ENCODE measurements around the gene DCTN4. TPM values are rescaled to one million over a fixed set of nuclear protein-coding genes. Genes with fewer than 3 reads are reported as not detected.

The DCTN4 gene
- total and polyA plus RNA-seq, 2 of the 8 experiments (the other 6 are each of a cell fraction or from before 2014, with no cell fraction given) = 20.5 to 42.7 TPM

- 10% methylated on average over 15 of the region's 15 CpGs; no CpG with 5 or more reads in 1 of the 2 experiments for WGBS, 2 experiments (ENCODE audit: extremely low coverage in 1 of 2, insufficient coverage in 1 of 2, insufficient read length in 1 of 2, insufficient replicate concordance in 2 of 2, low coverage in 1 of 2, low lambda C conversion rate in 2 of 2, missing lambda C conversion rate in 1 of 2)
- no peaks in the 10 kb centered on the region for H3K27me3 ChIP-seq (replicated peaks in 1 of 4; ENCODE audit: control insufficient read depth in 3 of 4, extremely low read depth in 1 of 4, insufficient read depth in 3 of 4, low read length in 3 of 4)
- H2BK120ac ChIP-seq (replicated peaks; ENCODE audit: low read depth, low read length) = no peak overlapping the region
- no peak overlapping the region; the same call in 1 of the 2 replicates for H2BK12ac ChIP-seq (ENCODE audit: low read depth, low read length)
- no peak overlapping the region for H4K5ac ChIP-seq (ENCODE audit: insufficient read length, low read depth, low read length)
- H4K91ac ChIP-seq (replicated peaks; ENCODE audit: insufficient read length, low read length) = no peak overlapping the region
- peak overlapping the region; percentile 75 to 87 for H3K4me2 ChIP-seq (ENCODE audit: insufficient read depth in 1 of 2, low read depth in 2 of 2, low read length in 2 of 2)
- peak overlapping the region; percentile 100 for H2AFZ ChIP-seq (ENCODE audit: low read length)
- H2BK5ac ChIP-seq (ENCODE audit: low read depth, low read length) = 0 out of 2 replicates have a peak overlapping the region, but pooled peaks have one; percentile 0
- H3K27ac ChIP-seq (ENCODE audit: low read depth, low read length) = 0 out of 2 replicates have a peak overlapping the region, but pooled peaks have one; percentile 5
- no peaks in the 10 kb centered on the region for H3K79me1 ChIP-seq (ENCODE audit: low read depth, low read length)
- no peak overlapping the region for H3K14ac ChIP-seq (ENCODE audit: insufficient read length)
- FAIRE-seq (peak; percentile 97), DNase-seq (ENCODE audit: low read depth in 1 of 2, low spot score in 2 of 2) (peak in 1 of 2 experiments; percentile 75)
- H3K36me3 ChIP-seq (ENCODE audit: control insufficient read depth in 2 of 4, insufficient read depth in 4 of 4, low read length in 3 of 4) = no peaks in the 10 kb centered on the region
- no peak overlapping the region for H3K4ac ChIP-seq (replicated peaks; ENCODE audit: insufficient read length, low read depth, low read length)
- H4K20me1 ChIP-seq (replicated peaks in 1 of 2; ENCODE audit: control insufficient read depth in 1 of 2, insufficient read depth in 2 of 2, low read length in 2 of 2) = no peaks in the 10 kb centered on the region
- POLR2A ChIA-PET (ENCODE audit: partially characterized antibody) = interaction anchor here (0.7 to 1.9 kb wide), 6 partner anchors 9 to 101 kb away, joined by 3 to 6 read pairs (median 3); partner anchors contain the start of genes DCTN4 and RBM22
- H2AK5ac ChIP-seq (ENCODE audit: low read depth, low read length) = no peak overlapping the region
- H3K23ac ChIP-seq (ENCODE audit: insufficient read length) = no peak overlapping the region
- no peak overlapping the region for H2BK15ac ChIP-seq (ENCODE audit: low read length)
- no peak overlapping the region for H3K56ac ChIP-seq (replicated peaks; ENCODE audit: insufficient read length, low read depth, low read length)
- H3K18ac ChIP-seq (ENCODE audit: extremely low read depth, low read length) = peak overlapping the region; percentile 80
- CTCF ChIA-PET (ENCODE audit: partially characterized antibody) = interaction anchor here (0.7 to 3.4 kb wide), 50 partner anchors 9 to 364 kb away, joined by 3 to 88 read pairs (median 4); partner anchors contain the start of genes GPX3, IRGM and SMIM3
- no peaks in the 10 kb centered on the region for H3K79me2 ChIP-seq (ENCODE audit: control insufficient read depth in 1 of 2, insufficient read depth in 2 of 2, low read length in 2 of 2)
- H3K4me1 ChIP-seq (replicated peaks in 1 of 4; ENCODE audit: control insufficient read depth in 3 of 4, insufficient read depth in 4 of 4, low read length in 3 of 4) = peaks cover 0 to 3% (median 0%) of the 10 kb centered on the region in 4 experiments; a peak in 1 of 7 replicates
- no peak overlapping the region for H2BK20ac ChIP-seq (ENCODE audit: low read length)
- H3K23me2 ChIP-seq (ENCODE audit: low read depth, low read length) = peaks cover 2% of the 10 kb centered on the region; the same call in 1 of the 2 replicates
- H3K4me3 ChIP-seq (ENCODE audit: extremely low read depth in 1 of 4, insufficient read depth in 2 of 4, low read depth in 3 of 4, low read length in 4 of 4) = peak overlapping the region; percentile 52 to 60 (median 56)
- H4K8ac ChIP-seq (ENCODE audit: extremely low read depth, insufficient read depth, low read length) = no peak overlapping the region
- no peaks in the 10 kb centered on the region; a peak in 2 of 4 replicates for H3K9me3 ChIP-seq (ENCODE audit: insufficient read depth in 2 of 2, low read depth in 1 of 2, low read length in 1 of 2)
- H3K9ac ChIP-seq (replicated peaks in 1 of 4; ENCODE audit: extremely low read depth in 1 of 4, low read depth in 3 of 4, low read length in 3 of 4) = peak overlapping the region; percentile 13 to 43 (median 36); a peak in 5 of 7 replicates
- TF ChIP-seq GABPA (IDR thresholded peaks at IDR 0.05; ENCODE audit: borderline replicate concordance, insufficient read depth, low read length) = no peak
- TF ChIP-seq BCL11A (IDR thresholded peaks at IDR 0.05; ENCODE audit: low read depth in 2 of 2, low read length in 2 of 2) = no peak
- no peak for TF ChIP-seq SP1 (IDR thresholded peaks at IDR 0.05; ENCODE audit: low read depth, low read length)
- no peak for TF ChIP-seq KDM1A (IDR thresholded peaks at IDR 0.05; ENCODE audit: borderline replicate concordance, low read length)
- peak; percentile 41; the same call in 1 of the 2 replicates for TF ChIP-seq MAX (IDR thresholded peaks at IDR 0.05)
- TF ChIP-seq NRF1 (IDR thresholded peaks at IDR 0.05; ENCODE audit: low read depth, low read length) = no peak
- peak; percentile 66 for TF ChIP-seq ASH2L (IDR thresholded peaks at IDR 0.05; ENCODE audit: low read length)
- TF ChIP-seq KDM4A (IDR thresholded peaks at IDR 0.05; ENCODE audit: low read depth, low read length, severe bottlenecking) = peak; percentile 75
- no peak for TF ChIP-seq CHD2 (IDR thresholded peaks at IDR 0.05; ENCODE audit: low read length)
- TF ChIP-seq RAD21 (IDR thresholded peaks at IDR 0.05 in 1 of 2, conservative IDR thresholded peaks at IDR 0.05 in 1 of 2; ENCODE audit: low read depth in 2 of 2, low read length in 2 of 2) = peak; percentile 62 to 70
- TF ChIP-seq EGR1 (IDR thresholded peaks at IDR 0.05; ENCODE audit: borderline replicate concordance, low read depth, low read length) = no peak
Measured at GRCh38 chr5:150801117-150801927, 42.5 kb upstream of the DCTN4 start.

Data from H1 (cell line).